ENCODE results near the gene XPNPEP1. TPM values are rescaled to one million over a fixed set of nuclear protein-coding genes. Genes with fewer than 3 reads are reported as not detected.

XPNPEP1 gene
- polyA plus RNA-seq, 1 donor (not counting 4 experiments of a cell fraction or from before 2014, with no cell fraction given) = 96.2 TPM

DNA sequence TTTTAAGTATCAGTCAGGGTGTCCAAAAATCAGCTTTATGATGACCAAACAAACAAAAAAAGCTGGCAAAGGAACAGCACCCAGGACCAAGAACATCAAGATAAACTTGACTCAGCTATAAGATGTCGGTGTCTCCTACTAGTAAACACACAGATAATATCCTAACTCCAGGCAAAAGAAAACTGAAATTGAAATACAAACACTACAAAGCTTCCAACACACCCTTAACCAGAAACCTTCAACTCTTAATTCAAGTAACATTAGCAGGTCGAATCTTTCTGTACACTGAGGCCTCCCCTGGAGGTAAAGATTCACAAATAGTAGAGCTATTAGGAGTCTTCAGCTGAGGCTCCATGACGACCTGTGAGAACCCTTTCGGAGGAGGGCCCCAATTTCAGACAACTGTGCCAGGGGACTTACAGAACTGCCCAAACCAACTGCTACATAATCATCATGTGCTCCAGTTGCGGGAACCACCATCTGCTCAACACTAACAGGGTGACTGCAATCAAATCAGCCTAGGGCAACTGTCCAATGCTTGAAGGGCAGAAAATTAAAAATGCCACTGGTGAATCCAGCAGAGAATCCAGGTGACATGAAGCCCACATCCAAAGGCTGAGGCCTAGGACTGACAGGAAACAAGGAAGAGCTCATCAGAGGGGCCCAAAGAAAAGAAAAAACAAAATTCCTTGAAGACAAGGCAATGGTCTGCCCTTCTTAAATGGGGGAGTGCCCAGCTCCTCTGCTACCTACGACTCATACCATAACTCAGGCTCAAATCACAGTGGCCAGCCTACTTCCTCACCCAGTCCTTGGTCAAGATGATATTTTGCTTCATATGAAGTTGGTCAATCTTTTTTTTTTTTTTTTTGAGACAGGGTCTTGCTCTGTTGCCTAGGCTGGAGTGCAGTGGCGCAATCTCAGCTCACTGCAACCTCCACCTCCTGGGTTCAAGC, 20.0 kb downstream of the XPNPEP1 start:
- H3K9me1 ChIP-seq (ENCODE audit: control insufficient read depth, extremely low read depth, insufficient read depth, low read length) = no peaks in the 10 kb centered on the region
- peak overlapping the region; percentile 69 for H3K4me2 ChIP-seq (ENCODE audit: control insufficient read depth, extremely low read depth, insufficient read depth, low read depth, low read length)
- peaks cover 14 to 23% of the 10 kb centered on the region in 2 experiments for H3K36me3 ChIP-seq (ENCODE audit: control insufficient read depth in 2 of 2, extremely low read depth in 1 of 2, insufficient read depth in 2 of 2, low read length in 2 of 2)
- FAIRE-seq (peak; percentile 20), DNase-seq (ENCODE audit: low read depth, low spot score) (no peak)
- H3K27ac ChIP-seq (ENCODE audit: control insufficient read depth, insufficient read depth, low read length) = peak overlapping the region; percentile 56
- H3K9me3 ChIP-seq (ENCODE audit: control insufficient read depth, low read depth, low read length) = no peaks in the 10 kb centered on the region
- H2AFZ ChIP-seq (ENCODE audit: control insufficient read depth, low read length) = no peak overlapping the region
- peak overlapping the region in 1 of 3 experiments; percentile 33 for H3K4me3 ChIP-seq (ENCODE audit: control insufficient read depth in 2 of 3, extremely low read depth in 1 of 3, insufficient read depth in 2 of 3, low read depth in 1 of 3, low read length in 3 of 3)
- H3K79me2 ChIP-seq (ENCODE audit: control insufficient read depth, insufficient read depth, low read length) = peaks cover 47% of the 10 kb centered on the region
- H3K4me1 ChIP-seq (ENCODE audit: control insufficient read depth, extremely low read depth, insufficient read depth, low read length) = peaks cover 36% of the 10 kb centered on the region
- H3K9ac ChIP-seq (ENCODE audit: control insufficient read depth, extremely low read depth, insufficient read depth, low read length) = peak overlapping the region; percentile 30
- TF ChIP-seq, protein P1, sequence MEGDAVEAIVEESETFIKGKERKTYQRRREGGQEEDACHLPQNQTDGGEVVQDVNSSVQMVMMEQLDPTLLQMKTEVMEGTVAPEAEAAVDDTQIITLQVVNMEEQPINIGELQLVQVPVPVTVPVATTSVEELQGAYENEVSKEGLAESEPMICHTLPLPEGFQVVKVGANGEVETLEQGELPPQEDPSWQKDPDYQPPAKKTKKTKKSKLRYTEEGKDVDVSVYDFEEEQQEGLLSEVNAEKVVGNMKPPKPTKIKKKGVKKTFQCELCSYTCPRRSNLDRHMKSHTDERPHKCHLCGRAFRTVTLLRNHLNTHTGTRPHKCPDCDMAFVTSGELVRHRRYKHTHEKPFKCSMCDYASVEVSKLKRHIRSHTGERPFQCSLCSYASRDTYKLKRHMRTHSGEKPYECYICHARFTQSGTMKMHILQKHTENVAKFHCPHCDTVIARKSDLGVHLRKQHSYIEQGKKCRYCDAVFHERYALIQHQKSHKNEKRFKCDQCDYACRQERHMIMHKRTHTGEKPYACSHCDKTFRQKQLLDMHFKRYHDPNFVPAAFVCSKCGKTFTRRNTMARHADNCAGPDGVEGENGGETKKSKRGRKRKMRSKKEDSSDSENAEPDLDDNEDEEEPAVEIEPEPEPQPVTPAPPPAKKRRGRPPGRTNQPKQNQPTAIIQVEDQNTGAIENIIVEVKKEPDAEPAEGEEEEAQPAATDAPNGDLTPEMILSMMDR (optimal IDR thresholded peaks at IDR 0.05 in 1 of 3, IDR thresholded peaks at IDR 0.05 in 1 of 3, conservative IDR thresholded peaks at IDR 0.05 in 1 of 3; ENCODE audit: extremely low read depth in 1 of 3, insufficient read depth in 2 of 3, low read length in 3 of 3) = no peak
- no peak for TF ChIP-seq EZH2 (IDR thresholded peaks at IDR 0.05; ENCODE audit: low read length)
- dilution Hi-C loops (cut with MboI; ENCODE audit: extremely low pct_ligation_motif_present, low sequenced_read_pairs) = no loop called here
- no peaks in the 10 kb centered on the region for H4K20me1 ChIP-seq (ENCODE audit: control insufficient read depth, extremely low read depth, insufficient read depth, low read length)
- no peaks in the 10 kb centered on the region for H3K27me3 ChIP-seq (ENCODE audit: control insufficient read depth, extremely low read depth, insufficient read depth, low read length)

GRCh38 chr10:109899356-109900331, 23.7 kb downstream of the XPNPEP1 start:
- dilution Hi-C loops (cut with MboI; ENCODE audit: extremely low pct_ligation_motif_present, low sequenced_read_pairs) = no loop called here
- TF ChIP-seq, protein P1 (optimal IDR thresholded peaks at IDR 0.05 in 1 of 3, IDR thresholded peaks at IDR 0.05 in 1 of 3, conservative IDR thresholded peaks at IDR 0.05 in 1 of 3; ENCODE audit: extremely low read depth in 1 of 3, insufficient read depth in 2 of 3, low read length in 3 of 3) = no peak
- no peak for TF ChIP-seq EZH2 (IDR thresholded peaks at IDR 0.05; ENCODE audit: low read length)
- H3K4me2 ChIP-seq (ENCODE audit: control insufficient read depth, extremely low read depth, insufficient read depth, low read depth, low read length) = no peak overlapping the region
- H3K9me3 ChIP-seq (ENCODE audit: control insufficient read depth, low read depth, low read length) = no peaks in the 10 kb centered on the region
- DNase-seq (ENCODE audit: low read depth, low spot score) (no peak), FAIRE-seq (no peak)
- peak overlapping the region; percentile 30 for H3K27ac ChIP-seq (ENCODE audit: control insufficient read depth, insufficient read depth, low read length)
- H2AFZ ChIP-seq (ENCODE audit: control insufficient read depth, low read length) = no peak overlapping the region
- H3K36me3 ChIP-seq (ENCODE audit: control insufficient read depth in 2 of 2, extremely low read depth in 1 of 2, insufficient read depth in 2 of 2, low read length in 2 of 2) = peaks cover 3 to 22% of the 10 kb centered on the region in 2 experiments
- peaks cover 56% of the 10 kb centered on the region for H3K79me2 ChIP-seq (ENCODE audit: control insufficient read depth, insufficient read depth, low read length)
- H3K9me1 ChIP-seq (ENCODE audit: control insufficient read depth, extremely low read depth, insufficient read depth, low read length) = no peaks in the 10 kb centered on the region
- peaks cover 48% of the 10 kb centered on the region for H3K4me1 ChIP-seq (ENCODE audit: control insufficient read depth, extremely low read depth, insufficient read depth, low read length)
- H3K27me3 ChIP-seq (ENCODE audit: control insufficient read depth, extremely low read depth, insufficient read depth, low read length) = no peaks in the 10 kb centered on the region
- no peaks in the 10 kb centered on the region for H4K20me1 ChIP-seq (ENCODE audit: control insufficient read depth, extremely low read depth, insufficient read depth, low read length)
- no peak overlapping the region for H3K4me3 ChIP-seq (ENCODE audit: control insufficient read depth in 2 of 3, extremely low read depth in 1 of 3, insufficient read depth in 2 of 3, low read depth in 1 of 3, low read length in 3 of 3)
- H3K9ac ChIP-seq (ENCODE audit: control insufficient read depth, extremely low read depth, insufficient read depth, low read length) = no peak overlapping the region
